ENCODE measurements around the gene RDH16. TPM values are rescaled to one million over a fixed set of nuclear protein-coding genes. Genes with fewer than 3 reads are reported as not detected.
"Not testable (repeated sequence)": the region's sequence is repeated elsewhere in the genome, so short reads cannot be mapped to it uniquely, and the experiment has no call there.

RDH16 gene
- total RNA-seq, 2 donors from 2014 or later, result 0.40 to 0.81 TPM

- ATAC-seq, H3K27me3 Mint-ChIP-seq, H3K27ac Mint-ChIP-seq: not testable (repeated sequence)
Measured at GRCh38 chr12:56982578-56983236, 25.3 kb upstream of the RDH16 start.

DNA sequence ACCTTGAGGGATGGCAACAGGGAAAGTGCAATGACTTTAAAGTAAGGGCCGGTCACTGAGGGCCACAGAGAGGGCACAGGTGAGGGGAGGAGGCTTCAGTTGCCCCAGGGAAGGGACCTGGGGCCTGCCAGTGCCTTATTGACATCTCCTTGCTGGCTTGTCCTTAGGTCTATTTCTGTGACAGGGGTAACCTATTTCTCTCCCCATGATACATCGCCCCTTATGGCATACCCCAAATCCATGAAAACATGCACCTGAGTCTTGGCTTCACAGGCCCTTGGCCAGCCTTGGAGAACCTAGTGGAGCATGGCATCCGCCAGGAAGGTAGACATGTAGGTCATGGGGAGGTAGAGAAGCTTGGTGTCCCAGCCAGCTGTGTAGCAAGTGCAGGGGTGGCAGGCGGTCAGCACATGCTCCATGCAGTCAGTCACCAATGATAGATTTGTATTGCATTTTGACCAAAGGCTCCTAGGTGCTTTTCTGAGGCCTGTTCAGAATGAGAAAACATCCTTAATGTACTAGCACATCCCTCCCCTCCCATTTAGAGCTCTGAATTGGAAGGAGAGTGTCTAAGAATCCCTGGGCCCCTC is 23.6 kb upstream of the RDH16 start:
- Mint-ChIP-seq H3K36me3 (ENCODE audit: low read depth) (no peaks in the 10 kb centered on the region), H3K27me3 (no peaks in the 10 kb centered on the region), H3K27ac (peak overlapping the region; percentile 39), H3K4me1 (peaks cover 1% of the 10 kb centered on the region), H3K4me3 (no peak overlapping the region)
- no peak for ATAC-seq
- no peaks in the 10 kb centered on the region for H3K9me3 ChIP-seq (ENCODE audit: control insufficient read depth, low read length, poor library complexity, severe bottlenecking)
- no peak for DNase-seq

More at GRCh38 chr12:56982578-56983236, 25.3 kb upstream of the RDH16 start:
- not testable (repeated sequence) for DNase-seq; H3K4me1 Mint-ChIP-seq; H3K4me3 Mint-ChIP-seq; H3K9me3 ChIP-seq (ENCODE audit: control insufficient read depth, low read length, poor library complexity, severe bottlenecking); H3K36me3 Mint-ChIP-seq (ENCODE audit: low read depth)

GRCh38 chr12:56980268-56980667 is 22.9 kb upstream of the RDH16 start:
- Mint-ChIP-seq H3K27ac (peak overlapping the region; percentile 39), H3K36me3 (ENCODE audit: low read depth) (no peaks in the 10 kb centered on the region), H3K4me1 (no peaks in the 10 kb centered on the region), H3K27me3 (no peaks in the 10 kb centered on the region), H3K4me3 (no peak overlapping the region)
- ATAC-seq (no peak), DNase-seq (no peak)
- no peaks in the 10 kb centered on the region for H3K9me3 ChIP-seq (ENCODE audit: control insufficient read depth, low read length, poor library complexity, severe bottlenecking)

DNA sequence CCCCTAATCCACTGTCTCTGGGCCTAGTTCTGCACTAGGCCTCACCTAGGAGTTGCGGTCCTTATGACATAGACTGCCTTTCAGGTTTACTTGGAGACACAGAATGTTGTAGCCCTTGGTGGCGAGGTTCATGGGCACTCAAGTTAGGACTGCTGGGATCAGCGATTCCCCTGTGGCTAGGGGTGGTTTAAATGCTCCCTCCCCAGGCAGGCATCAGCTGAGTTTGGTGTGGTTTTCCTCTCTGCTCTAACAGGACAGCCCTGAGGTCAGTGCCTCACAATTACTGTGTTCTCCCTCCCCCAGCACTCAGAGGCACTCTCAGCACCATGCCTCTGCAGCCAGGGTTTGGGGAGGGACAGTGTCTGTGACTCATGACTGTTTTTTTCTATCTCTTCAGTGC is 22.2 kb upstream of the RDH16 start:
- H3K9me3 ChIP-seq (ENCODE audit: control insufficient read depth, low read length, poor library complexity, severe bottlenecking), result no peaks in the 10 kb centered on the region
- H3K27ac Mint-ChIP-seq, result no peak overlapping the region
- H3K4me1 Mint-ChIP-seq, result no peaks in the 10 kb centered on the region
- H3K4me3 Mint-ChIP-seq, result no peak overlapping the region
- ATAC-seq (no peak), DNase-seq (no peak)
- H3K27me3 Mint-ChIP-seq, result no peaks in the 10 kb centered on the region
- no peaks in the 10 kb centered on the region for H3K36me3 Mint-ChIP-seq (ENCODE audit: low read depth)

- Mint-ChIP-seq H3K36me3 (ENCODE audit: low read depth) (no peaks in the 10 kb centered on the region), H3K4me3 (no peak overlapping the region), H3K4me1 (no peaks in the 10 kb centered on the region), H3K27me3 (no peaks in the 10 kb centered on the region), H3K27ac (no peak overlapping the region)
- ATAC-seq (no peak), DNase-seq (no peak)
- no peaks in the 10 kb centered on the region for H3K9me3 ChIP-seq (ENCODE audit: control insufficient read depth, low read length, poor library complexity, severe bottlenecking)
Measured at GRCh38 chr12:56978397-56979138, 21.2 kb upstream of the RDH16 start.

- not testable (repeated sequence) for H3K27me3 Mint-ChIP-seq; H3K9me3 ChIP-seq (ENCODE audit: control insufficient read depth, low read length, poor library complexity, severe bottlenecking); ATAC-seq; DNase-seq; H3K4me3 Mint-ChIP-seq; H3K27ac Mint-ChIP-seq; H3K36me3 Mint-ChIP-seq (ENCODE audit: low read depth); H3K4me1 Mint-ChIP-seq
Measured at GRCh38 chr12:56977361-56977760, 20.0 kb upstream of the RDH16 start.

DNA sequence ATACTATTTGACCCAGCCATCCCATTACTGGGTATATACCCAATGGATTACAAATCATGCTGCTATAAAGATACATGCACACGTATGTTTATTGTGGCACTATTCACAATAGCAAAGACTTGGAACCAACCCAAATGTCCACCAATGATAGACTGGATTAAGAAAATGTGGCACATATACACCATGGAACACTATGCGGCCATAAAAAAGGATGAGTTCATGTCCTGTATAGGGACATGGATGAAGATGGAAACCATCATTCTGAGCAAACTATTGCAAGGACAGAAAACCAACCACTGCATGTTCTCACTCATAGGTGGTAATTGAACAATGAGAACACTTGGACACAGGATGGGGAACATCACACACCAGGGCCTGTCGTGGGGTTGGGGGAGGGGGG is 16.8 kb upstream of the RDH16 start:
- H3K4me1 Mint-ChIP-seq; H3K4me3 Mint-ChIP-seq; H3K27ac Mint-ChIP-seq; H3K9me3 ChIP-seq (ENCODE audit: control insufficient read depth, low read length, poor library complexity, severe bottlenecking); H3K27me3 Mint-ChIP-seq; ATAC-seq; H3K36me3 Mint-ChIP-seq (ENCODE audit: low read depth); DNase-seq: not testable (repeated sequence)

DNA sequence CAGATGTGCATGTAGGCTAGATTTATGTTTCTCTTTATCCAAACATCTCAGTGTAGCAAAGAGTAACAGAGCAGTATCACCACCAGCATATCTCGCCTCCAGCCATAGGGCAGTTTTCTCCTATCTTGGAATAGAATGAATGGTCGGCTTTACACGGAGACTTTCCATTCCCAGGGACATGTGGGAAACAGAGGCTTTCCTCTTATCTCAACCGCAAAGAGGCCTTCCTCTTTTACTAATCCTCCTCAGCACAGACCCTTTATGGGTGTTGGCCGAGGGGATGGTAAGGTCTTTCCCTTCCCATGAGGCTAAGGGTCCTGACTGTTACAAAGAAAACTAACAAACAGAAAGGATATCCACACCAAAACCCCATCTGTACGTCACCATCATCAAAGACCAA is 11.5 kb upstream of the RDH16 start:
- not testable (repeated sequence) for DNase-seq; H3K4me3 Mint-ChIP-seq; H3K4me1 Mint-ChIP-seq; H3K9me3 ChIP-seq (ENCODE audit: control insufficient read depth, low read length, poor library complexity, severe bottlenecking); H3K36me3 Mint-ChIP-seq (ENCODE audit: low read depth); H3K27ac Mint-ChIP-seq; ATAC-seq
- peaks cover 20% of the 10 kb centered on the region for H3K27me3 Mint-ChIP-seq

GRCh38 chr12:56965997-56966642 is 8.7 kb upstream of the RDH16 start:
- H3K36me3 Mint-ChIP-seq (ENCODE audit: low read depth); H3K4me3 Mint-ChIP-seq; H3K9me3 ChIP-seq (ENCODE audit: control insufficient read depth, low read length, poor library complexity, severe bottlenecking); ATAC-seq; H3K4me1 Mint-ChIP-seq; DNase-seq; H3K27ac Mint-ChIP-seq: not testable (repeated sequence)
- H3K27me3 Mint-ChIP-seq, result peaks cover 18% of the 10 kb centered on the region

GRCh38 chr12:56965124-56965523 is 7.7 kb upstream of the RDH16 start:
- ATAC-seq, result not testable (repeated sequence)

GRCh38 chr12:56963557-56963956 is 6.1 kb upstream of the RDH16 start:
- DNase-seq; H3K4me3 Mint-ChIP-seq; H3K9me3 ChIP-seq (ENCODE audit: control insufficient read depth, low read length, poor library complexity, severe bottlenecking); H3K4me1 Mint-ChIP-seq; H3K36me3 Mint-ChIP-seq (ENCODE audit: low read depth); ATAC-seq; H3K27me3 Mint-ChIP-seq; H3K27ac Mint-ChIP-seq: not testable (repeated sequence)

More at GRCh38 chr12:56965124-56965523, 7.7 kb upstream of the RDH16 start:
- DNase-seq; H3K36me3 Mint-ChIP-seq (ENCODE audit: low read depth); H3K9me3 ChIP-seq (ENCODE audit: control insufficient read depth, low read length, poor library complexity, severe bottlenecking); H3K4me1 Mint-ChIP-seq; H3K4me3 Mint-ChIP-seq; H3K27ac Mint-ChIP-seq: not testable (repeated sequence)
- peaks cover 15% of the 10 kb centered on the region for H3K27me3 Mint-ChIP-seq

DNA sequence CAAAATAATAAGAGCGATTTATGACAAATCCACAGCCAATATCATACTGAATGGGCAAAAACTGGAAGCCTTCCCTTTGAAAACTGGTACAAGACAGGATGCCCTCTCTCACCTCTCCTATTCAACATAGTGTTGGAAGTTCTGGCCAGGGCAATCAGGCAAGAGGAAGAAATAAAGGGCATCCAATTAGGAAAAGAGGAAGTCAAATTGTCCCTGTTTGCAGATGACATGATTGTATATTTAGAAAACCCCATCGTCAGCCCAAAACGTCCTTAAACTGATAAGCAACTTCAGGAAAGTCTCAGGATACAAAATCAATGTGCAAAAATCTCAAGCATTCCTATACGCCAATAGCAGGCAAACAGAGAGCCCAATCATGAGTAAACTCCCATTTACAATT is 4.8 kb upstream of the RDH16 start:
- not testable (repeated sequence) for H3K27me3 Mint-ChIP-seq; H3K27ac Mint-ChIP-seq; DNase-seq; H3K4me1 Mint-ChIP-seq; H3K36me3 Mint-ChIP-seq (ENCODE audit: low read depth); ATAC-seq; H3K9me3 ChIP-seq (ENCODE audit: control insufficient read depth, low read length, poor library complexity, severe bottlenecking); H3K4me3 Mint-ChIP-seq

DNA sequence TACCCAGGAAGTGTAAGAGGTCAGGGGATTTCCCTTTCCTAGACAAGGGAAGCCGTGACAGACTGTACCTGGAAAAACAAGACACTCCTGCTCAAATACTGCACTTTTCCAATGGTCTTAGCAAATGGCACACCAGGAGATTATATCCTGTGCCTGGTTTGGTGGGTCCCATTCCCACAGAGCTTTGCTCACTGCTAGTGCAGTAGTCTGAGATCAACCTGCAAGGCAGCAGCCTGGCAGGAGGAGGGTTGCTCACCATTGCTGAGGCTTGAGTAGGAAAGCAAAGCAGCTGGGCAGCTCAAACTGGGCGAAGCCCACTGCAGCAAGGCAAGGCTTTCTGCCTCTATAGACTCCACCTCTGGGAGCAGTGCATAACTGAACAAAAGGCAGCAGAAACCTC is 1.0 kb upstream of the RDH16 start:
- ATAC-seq, result no peak
- Mint-ChIP-seq H3K27me3 (peaks cover under 1% of the 10 kb centered on the region), H3K27ac (no peak overlapping the region), H3K36me3 (ENCODE audit: low read depth) (no peaks in the 10 kb centered on the region), H3K4me3 (no peak overlapping the region), H3K4me1 (peaks cover 2% of the 10 kb centered on the region)
- H3K9me3 ChIP-seq (ENCODE audit: control insufficient read depth, low read length, poor library complexity, severe bottlenecking), result no peaks in the 10 kb centered on the region
- no peak for DNase-seq

All from T-helper 17 cell (primary cell).